Pancreas (tissue), 10 donors: ENCODE results near the gene PRSS53. TPM values are rescaled to one million over a fixed set of nuclear protein-coding genes. Genes with fewer than 3 reads are reported as not detected.
"Not testable (repeated sequence)": the region's sequence is repeated elsewhere in the genome, so short reads cannot be mapped to it uniquely, and the experiment has no call there.

Experiments used
- ATAC-seq, 4 donors: fragments of 200-7000 bp; cut with Tn5 transposase; one replicate each; pipeline versions ENCODE4 v1.8.0 to v1.9.1; 2020; ENCODE audit warnings: mild to moderate bottlenecking in 4 of 4, moderate library complexity in 4 of 4
- DNase-seq, 6 donors: peaks; one replicate each; pipeline ENCODE4 v3.0.0-alpha.2; 2020
- FAIRE-seq: peaks from 2 replicates; lab custom pipeline; 2012; peaks lifted over from hg19 to GRCh38; lab: Jason Lieb, UNC
- H3K27ac ChIP-seq, 4 donors: fragments of 200-600 bp; sonication (generic); 1 replicate in 3 of 4; 2 replicates in 1 of 4; pipeline versions ENCODE4 v1.5.0 to v1.8.0; 2020
- H3K27me3 ChIP-seq, 4 donors: fragments of 200-600 bp; one replicate each; pipeline ENCODE4 v1.8.0; 2021
- H3K36me3 ChIP-seq, 3 donors: fragments of 200-600 bp; sonication (generic) in 1 of 3; one replicate each; pipeline versions ENCODE4 v1.5.0 to v1.8.0; 2020 to 2021
- H3K4me1 ChIP-seq, 3 donors: fragments of 200-600 bp; one replicate each; pipeline ENCODE4 v1.8.0; 2021
- H3K4me3 ChIP-seq, 4 donors: fragments of 200-600 bp; sonication (generic) in 2 of 4; one replicate each; pipeline versions ENCODE4 v1.5.0 to v1.8.0; 2020 to 2021
- H3K9me3 ChIP-seq, 4 donors: fragments of 200-600 bp; one replicate each; pipeline ENCODE4 v1.8.0; 2021
- CTCF ChIP-seq, 4 donors: fragments of 200-600 bp; sonication (generic) in 3 of 4; IDR thresholded peaks; one replicate each; pipeline versions ENCODE4 v1.5.0 to v1.8.0; 2021; ENCODE audit warnings: antibody characterized with exemption in 4 of 4
- WGBS, 2 donors: extraction: QIAGEN DNeasy Blood & Tissue Kit; methylation state at CpG; one replicate each; pipeline ENCODE4 v1.1.7; 2013; 5-methylcytosine and 5-hydroxymethylcytosine counted together
- intact Hi-C, 3 donors: fragments of 100-400 bp; cut with DNase I; formaldehyde crosslinking; loops; one replicate each; pipeline versions ENCODE4 v1.11.1 to v1.14.2; 2022
- polyA plus RNA-seq, 2 donors: library from polyadenylated mRNA; stranded (reverse); fragments of 200-250 nt; gene quantifications; one replicate each; pipeline ENCODE4 v1.2.3, GENCODE V29; 2013
- total RNA-seq, 6 donors: library from RNA; stranded (reverse); fragmentation: NEBNext Ultra II Directional in 4 of 6; extraction: Animal tissue kit (Norgen Biotek cat#: 25700) in 4 of 6; gene quantifications; one replicate each; pipeline versions ENCODE4 v1.2.1 to v1.2.4, GENCODE V29; 2021 to 2023
- donor health status: healthy with polysubstance abuse.
- donor health status: DM: no; HTN: no; CAD: no; lungs with moderate emphysema.
- donor health status: DM: no; HTN: no; CAD: no.
- donor health status: control.
- donor health status: control.
- donor health status: Bipolar disorder and iron deficiency.
- donor health status: DM: yes; HTN: yes; CAD: no.
- donor health status: DM: no; HTN: no; CAD: no.
- donor health status: DM: no; HTN: no; CAD: no.
- donor health status: DM: yes; HTN: yes; CAD: no.

The PRSS53 gene
- total RNA-seq (1 to 10 TPM in 5 of 6 donors, under 1 TPM in 1; 0.52 to 2.1 (median 1.3) TPM), polyA plus RNA-seq (1 to 10 TPM; 5.3 to 8.2 TPM)

- Histone ChIP-seq H3K27ac (no peak within 1 kb of the TSS), H3K27me3 (no peaks in the 10 kb centered on the region), H3K4me3 (no peak within 1 kb of the TSS), H3K36me3 (peaks cover 0 to 9% (median 0%) of the 10 kb centered on the region in 3 donors), H3K9me3 (no peaks in the 10 kb centered on the region), H3K4me1 (peaks cover 0 to 6% (median 3%) of the 10 kb centered on the region in 3 donors)
- TF ChIP-seq CTCF (IDR thresholded peaks at IDR 0.05) = no peak
- ATAC-seq (peak in 2 of 4 donors; percentile 40 to 50), FAIRE-seq (no peak), DNase-seq (peak in 2 of 6 donors; percentile 42 to 44)
- intact Hi-C loops = loop anchor here in 1 of 3 donors (10.0 kb wide), 1 partner anchor 104 kb away; the partner anchor contains the start of gene HSD3B7
- 71 to 75% methylated on average over 15 of the region's 15 CpGs for WGBS, 2 donors
These were observed at the start of gene PRSS53 for GRCh38 chr16:31088459-31089183. TSS of gene PRSS53 (minus strand) at chr16:31088943. CDS start at chr16:31088809, 134 bp downstream.

GRCh38 chr16:31136822-31137499, 48.2 kb upstream of the PRSS53 start:
- DNase-seq = peak in 2 of 6 donors; percentile 24 to 30
- H3K27ac ChIP-seq, intact Hi-C loops, H3K4me3 ChIP-seq, H3K9me3 ChIP-seq, ATAC-seq, H3K27me3 ChIP-seq, H3K36me3 ChIP-seq, FAIRE-seq: not testable (repeated sequence)
- peaks cover 22 to 49% (median 40%) of the 10 kb centered on the region in 3 donors for H3K4me1 ChIP-seq
- WGBS, 2 donors = 83 to 89% methylated on average over 20 of the region's 20 CpGs

DNA sequence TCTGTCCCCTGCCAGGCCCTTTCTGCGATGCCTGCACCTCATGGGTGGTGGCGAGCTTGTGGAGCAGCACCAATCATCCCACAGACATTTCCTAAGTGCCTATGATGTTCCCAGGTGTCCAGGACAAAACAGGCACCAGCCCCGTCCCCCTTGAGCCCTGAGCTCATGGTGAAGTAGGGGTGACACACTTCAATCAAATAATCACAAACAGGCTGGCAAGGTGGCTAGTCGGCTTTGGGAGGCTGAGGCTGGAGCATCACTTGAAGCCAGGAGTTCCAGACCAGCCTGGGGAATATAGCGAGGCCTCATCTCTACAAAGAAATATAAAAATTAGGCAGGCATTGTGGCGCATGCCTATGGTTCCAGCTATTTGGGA, 47.5 kb upstream of the PRSS53 start:
- H3K27ac ChIP-seq = peak overlapping the region in 1 of 4 donors; percentile 94

DNA sequence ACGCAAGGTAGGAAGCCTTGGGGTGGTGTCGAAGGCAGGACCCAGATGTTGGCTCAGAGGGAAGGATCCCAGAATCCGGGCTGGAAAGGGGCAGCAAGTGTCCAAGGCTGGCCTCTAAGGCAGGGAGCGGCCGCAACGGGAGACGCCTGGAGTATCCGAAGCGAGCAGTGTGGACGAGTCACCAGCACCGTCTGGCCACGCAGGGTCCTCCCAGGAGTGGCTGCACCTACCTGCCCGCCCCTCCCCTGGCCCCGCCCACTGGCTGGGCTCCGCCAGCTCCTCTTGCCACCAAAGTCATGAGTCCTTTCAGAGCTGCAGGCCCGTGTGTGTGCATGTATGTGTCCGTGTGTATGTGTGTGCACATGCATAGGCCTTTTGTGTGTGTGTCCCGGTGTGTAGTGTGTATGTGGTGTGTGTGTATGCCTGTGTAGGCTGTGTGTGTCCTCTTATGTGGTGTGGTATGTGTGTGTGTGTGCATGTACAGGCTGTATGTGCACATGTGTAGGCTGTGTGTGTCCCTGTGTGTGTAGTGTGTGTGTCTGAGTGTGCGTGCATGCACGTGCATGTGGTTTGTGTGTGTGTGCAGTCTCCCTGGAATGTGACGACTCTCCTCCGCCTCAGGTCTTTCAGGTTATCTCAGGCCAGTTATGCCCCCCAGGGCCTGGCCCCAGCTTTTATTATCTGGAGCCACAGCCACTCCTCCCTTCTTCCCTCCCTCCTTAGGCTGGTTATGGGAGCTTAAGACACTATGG, 47.0 kb upstream of the PRSS53 start, which contains the start of gene PRSS8:
Gene PRSS8 (minus strand): TSS at position 193 of the 752 bp plus-strand sequence. CDS start 229 bp downstream, outside the sequence.
- peak; percentile 93 to 98 (median 94) for DNase-seq
- Histone ChIP-seq H3K9me3 (no peaks in the 10 kb centered on the region), H3K4me1 (peaks cover 23 to 49% (median 41%) of the 10 kb centered on the region in 3 donors), H3K27ac (peak within 1 kb of the TSS; percentile 89 to 98 (median 94)), H3K27me3 (no peaks in the 10 kb centered on the region), H3K4me3 (peak within 1 kb of the TSS; percentile 56 to 87 (median 72)), H3K36me3 (peaks cover 0 to 11% (median 6%) of the 10 kb centered on the region in 3 donors)
- no peak for TF ChIP-seq CTCF (IDR thresholded peaks at IDR 0.05)
- FAIRE-seq = no peak
- 12 to 20% methylated on average over 22 of the region's 22 CpGs for WGBS, 2 donors
- ATAC-seq = peak; percentile 61 to 75 (median 74)
- intact Hi-C loops = no loop called here

More for the DNA sequence above, 47.5 kb upstream of the PRSS53 start:
- FAIRE-seq (no peak), DNase-seq (peak in 1 of 6 donors; percentile 33), ATAC-seq (no peak)
- WGBS, 2 donors = 73 to 76% methylated on average over 6 of the region's 6 CpGs
- intact Hi-C loops = no loop called here
- peaks cover 0 to 11% (median 6%) of the 10 kb centered on the region in 3 donors for H3K36me3 ChIP-seq
- no peak for TF ChIP-seq CTCF (IDR thresholded peaks at IDR 0.05)
- H3K9me3 ChIP-seq = no peaks in the 10 kb centered on the region
- no peak overlapping the region for H3K4me3 ChIP-seq
- H3K27me3 ChIP-seq = no peaks in the 10 kb centered on the region
- H3K4me1 ChIP-seq = peaks cover 24 to 49% (median 42%) of the 10 kb centered on the region in 3 donors
